HG02571 (cell line): Measurements from ENCODE around the gene TBCA.
"Not testable (repeated sequence)": the region's sequence is repeated elsewhere in the genome, so short reads cannot be mapped to it uniquely, and the experiment has no call there.

Experiments
- ATAC-seq: cut with Tn5 transposase; IDR thresholded peaks from one replicate; pipeline ENCODE4 v1.9.1; 2021; ENCODE audit warnings: mild to moderate bottlenecking, moderate library complexity; ENCODE audit not compliant: unreplicated experiment

Gene TBCA

DNA sequence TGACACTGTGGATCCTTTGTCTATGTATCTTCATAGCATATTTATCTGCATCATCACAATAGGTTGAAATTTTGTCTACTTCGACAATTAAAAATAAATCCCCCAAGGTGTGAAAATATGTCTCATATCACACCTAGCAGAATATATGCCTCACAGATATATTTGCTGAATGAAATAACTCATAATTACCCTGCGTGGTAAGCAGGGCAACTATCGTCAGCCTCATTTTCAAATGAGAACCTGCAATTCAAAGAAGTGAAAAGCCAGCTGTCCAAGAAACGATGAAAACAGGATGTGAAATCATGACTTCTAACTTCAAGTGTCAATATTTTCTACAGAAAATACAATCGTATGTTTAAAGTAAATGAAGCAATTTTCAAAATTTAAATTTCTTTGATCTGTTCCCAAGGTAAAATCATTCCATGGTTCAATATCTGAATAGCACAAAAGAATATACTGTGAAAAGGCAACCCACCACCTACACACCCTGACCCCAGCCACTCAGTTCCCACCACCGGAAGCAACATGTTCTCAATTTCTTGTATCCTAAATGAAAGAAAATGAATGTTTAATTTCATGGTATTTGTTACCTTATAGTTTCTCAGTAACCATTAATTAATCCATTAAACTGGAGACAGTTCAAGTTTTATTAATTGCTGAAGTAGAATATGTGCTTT, 57.1 kb downstream of the TBCA start:
- peak; percentile 62 for ATAC-seq

DNA sequence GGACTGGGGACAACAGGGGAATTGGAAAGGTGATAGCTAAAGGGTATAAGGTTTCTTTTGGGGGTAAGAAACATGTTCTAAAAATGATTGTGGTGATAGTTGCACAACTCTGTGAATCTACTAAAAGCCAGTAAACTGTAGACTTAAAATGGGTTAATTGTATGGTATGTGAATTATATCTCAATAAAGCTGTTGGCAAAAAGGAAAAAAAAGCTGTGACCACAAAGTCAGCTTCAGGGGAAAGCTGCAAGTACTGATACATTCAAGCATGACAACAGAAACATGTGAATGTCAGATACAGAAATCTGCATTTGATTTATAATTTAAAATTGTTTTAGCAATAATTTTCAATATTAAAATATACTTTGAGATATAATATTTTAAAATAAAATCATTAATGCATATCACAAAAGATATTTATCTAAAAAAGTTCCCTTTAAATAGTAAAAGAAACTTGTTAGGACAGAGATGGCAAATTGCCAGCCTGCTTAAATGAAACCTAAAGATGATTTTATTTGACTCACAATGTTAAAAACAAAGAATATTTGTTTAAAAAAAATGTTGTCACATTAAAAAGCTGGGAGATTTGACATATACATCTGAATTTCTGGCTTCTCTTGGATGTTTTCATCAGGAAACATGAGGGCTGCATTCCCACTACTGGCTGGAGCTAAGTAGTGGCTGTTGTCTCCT, 66.0 kb downstream of the TBCA start:
- no peak for ATAC-seq

DNA sequence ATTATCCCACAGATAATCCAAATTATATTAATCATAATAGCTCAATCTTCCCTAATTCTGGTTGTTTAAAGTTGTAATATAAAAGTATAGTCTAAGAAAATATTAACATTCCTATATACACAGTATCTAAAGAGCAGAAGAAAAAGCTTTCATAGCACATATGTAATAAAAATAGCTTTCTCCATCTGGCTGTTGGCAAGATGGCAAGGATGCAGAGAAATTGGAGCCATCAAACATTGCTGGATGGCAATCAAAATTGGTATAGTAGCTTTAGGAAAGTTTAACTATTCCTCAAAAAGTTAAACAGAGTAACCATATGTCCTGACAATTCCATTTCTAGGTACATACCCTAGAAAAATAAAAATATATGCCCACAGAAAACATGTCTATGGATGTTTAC, 66.8 kb downstream of the TBCA start:
- no peak for ATAC-seq

DNA sequence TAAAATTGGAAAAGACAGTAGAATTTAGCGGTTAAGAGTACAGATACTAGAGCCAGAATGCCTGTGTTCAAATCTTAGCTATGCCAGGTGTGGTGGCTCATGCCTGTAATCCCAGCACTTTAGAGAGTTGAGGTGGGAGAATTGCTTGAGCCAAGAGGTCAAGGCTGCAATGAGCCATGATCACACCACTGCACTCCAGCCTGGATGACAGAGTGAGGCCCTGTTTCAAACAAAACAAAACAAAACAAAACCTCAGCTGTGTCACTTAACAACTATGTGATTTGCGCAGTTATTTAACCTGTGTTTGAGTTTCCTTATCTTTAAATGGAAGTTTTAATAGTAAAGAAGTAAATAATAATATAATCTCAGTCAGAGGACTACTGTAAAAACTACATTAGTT, 68.3 kb downstream of the TBCA start:
- no peak for ATAC-seq

DNA sequence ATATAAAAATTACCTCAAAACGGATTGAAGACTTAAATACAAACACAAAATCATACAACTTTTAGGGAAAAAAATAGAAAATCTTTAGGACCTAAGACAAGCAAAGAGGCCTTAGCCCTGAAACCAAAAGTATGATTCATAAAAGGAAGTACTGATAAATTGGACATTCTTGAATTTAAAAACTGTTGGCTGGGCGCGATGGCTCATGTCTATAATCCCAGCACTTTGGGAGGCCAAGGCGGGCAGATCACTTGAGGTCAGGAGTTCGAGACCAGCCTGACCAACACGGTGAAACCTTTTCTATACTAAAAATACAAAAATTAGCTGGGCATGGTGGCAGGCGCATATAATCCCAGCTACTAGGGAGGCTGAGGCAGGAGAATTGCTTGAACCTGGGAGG, 76.6 kb downstream of the TBCA start:
- ATAC-seq, result not testable (repeated sequence)

DNA sequence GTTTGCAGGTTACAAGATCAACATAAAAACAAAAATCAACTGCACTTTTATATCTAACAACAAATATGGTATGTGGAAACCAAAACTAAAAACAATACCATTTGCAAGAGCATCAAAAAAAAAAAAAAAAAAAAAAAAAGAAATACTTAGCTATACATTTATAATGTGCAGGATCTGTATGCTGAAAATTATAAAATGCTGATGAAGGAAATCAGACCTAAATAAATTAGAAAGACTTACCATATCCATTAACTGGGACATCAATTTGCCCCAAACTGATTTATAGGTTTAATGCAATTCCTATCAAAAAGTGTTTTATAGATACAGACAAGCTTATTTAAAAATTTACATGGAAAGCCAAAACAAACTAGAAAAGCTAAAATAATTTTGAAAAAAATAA, 77.2 kb downstream of the TBCA start:
- no peak for ATAC-seq

DNA sequence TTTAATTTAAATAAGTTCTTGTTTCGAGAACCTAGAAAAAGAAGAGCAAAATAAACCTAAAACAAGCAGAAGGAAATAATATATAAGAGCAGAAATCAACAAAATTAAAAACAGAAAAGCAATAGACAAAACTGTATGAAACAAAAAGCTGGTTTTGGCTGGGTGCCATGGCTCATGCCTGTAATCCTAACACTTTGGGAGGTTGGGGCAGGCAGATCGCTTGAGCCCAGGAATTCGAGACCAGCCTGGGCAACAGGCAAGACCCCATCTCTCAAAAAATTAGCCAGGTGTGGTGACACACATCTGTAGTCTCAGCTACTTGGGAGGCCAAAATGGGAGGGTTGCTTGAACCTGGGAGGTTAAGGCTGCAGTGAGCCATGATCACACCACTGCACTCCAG, 78.4 kb downstream of the TBCA start:
- ATAC-seq, result no peak

DNA sequence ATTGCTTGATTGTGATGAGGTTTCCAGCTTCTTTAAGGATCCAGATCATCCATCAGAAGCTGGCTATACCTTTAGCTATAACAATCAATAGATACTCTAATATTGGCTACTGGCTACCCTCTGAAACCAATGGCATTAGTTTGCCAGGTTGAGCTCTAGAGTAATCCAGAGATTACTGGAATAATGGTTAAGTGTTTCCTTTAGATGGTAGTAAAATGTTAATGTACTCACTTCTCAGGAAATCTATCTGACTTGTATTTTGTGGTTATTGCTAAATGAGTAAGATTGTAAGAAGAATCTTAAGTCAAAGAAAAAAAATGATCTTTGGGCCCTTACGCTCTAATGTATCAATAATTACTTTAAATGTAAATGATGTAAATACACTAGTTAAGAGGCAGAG, 80.0 kb downstream of the TBCA start:
- ATAC-seq, result no peak

DNA sequence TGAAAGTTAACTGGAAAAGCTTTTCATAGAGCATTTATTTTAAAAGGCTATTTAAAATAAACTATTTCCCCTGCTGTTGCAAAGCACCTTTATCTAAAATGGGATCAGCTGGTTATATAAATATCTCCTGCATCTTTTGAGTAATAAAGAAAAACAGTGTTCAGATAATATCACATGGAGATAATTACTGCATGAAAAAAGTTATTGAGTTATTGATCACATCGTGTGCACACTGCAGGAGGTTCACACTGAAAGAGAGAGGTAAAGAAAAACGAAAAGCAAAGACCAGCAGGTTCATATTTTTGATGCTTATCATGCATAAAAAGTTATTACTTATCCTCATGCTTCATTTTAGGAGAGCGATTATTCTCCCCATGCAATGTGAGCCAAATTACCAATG, 82.2 kb downstream of the TBCA start:
- ATAC-seq, result no peak

DNA sequence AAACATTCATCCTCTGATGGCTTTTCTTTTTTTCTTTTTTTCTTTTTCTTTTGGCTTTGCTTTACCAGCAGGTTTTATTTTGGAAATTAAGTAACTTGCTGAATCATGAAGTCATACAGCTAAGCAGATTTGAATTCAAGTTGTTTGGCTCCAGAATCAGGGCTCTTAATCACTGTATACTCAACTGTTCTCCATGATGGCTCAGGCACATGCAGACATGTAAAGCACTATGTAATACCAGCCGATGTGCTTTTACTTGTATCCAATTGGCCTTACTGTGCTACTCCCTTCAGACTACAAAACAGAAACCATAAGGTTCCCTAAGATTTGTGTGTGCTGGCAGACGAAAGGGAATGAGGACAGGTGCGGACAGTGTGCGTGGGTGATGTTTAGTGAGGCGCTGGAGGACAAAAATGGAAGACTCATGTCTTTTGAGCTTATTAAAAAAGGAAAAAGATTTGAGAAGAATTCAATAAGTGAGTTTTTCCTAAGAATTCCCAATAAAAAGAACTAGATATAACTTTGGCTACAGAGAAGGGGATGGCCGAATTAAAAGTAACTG, 92.9 kb downstream of the TBCA start:
- no peak for ATAC-seq

DNA sequence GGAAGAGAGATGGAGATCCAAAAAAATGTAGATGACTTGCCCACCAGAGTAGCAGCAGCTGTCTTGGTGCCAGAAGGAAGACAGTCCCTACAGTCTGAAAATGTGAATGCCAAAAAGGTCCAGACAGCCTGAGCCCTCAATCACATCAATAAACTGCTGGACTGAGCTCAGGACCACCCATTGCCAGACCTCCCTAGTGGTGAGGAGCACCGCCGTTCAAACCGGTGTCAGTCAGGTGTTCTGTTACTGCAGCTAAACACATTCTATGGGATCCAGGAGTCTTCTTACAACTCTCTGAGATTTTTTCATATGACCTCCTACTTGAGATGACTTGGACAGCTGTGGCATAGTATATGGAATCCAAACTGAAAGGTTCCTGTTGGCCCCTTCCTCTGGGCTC, 105.6 kb downstream of the TBCA start:
- ATAC-seq, result no peak

DNA sequence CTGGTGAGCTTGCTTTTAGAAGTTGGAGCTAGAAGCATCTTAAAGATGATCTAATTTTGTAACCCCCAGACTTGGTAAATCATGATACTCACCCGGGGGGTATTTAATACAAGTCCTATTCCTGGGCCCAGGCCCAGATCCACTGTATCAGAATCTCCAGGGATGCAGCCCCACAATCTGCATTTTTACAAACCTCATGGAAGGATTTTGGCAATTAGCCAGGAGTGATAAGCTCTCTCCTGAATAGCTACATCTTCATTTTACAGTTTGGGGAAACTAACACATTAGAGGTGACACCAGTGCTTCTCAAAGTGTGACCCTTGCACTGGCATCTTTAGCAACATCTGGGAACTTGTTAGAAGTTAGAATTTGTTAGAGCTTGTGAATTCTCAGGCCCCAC, 106.5 kb downstream of the TBCA start:
- ATAC-seq, result no peak

DNA sequence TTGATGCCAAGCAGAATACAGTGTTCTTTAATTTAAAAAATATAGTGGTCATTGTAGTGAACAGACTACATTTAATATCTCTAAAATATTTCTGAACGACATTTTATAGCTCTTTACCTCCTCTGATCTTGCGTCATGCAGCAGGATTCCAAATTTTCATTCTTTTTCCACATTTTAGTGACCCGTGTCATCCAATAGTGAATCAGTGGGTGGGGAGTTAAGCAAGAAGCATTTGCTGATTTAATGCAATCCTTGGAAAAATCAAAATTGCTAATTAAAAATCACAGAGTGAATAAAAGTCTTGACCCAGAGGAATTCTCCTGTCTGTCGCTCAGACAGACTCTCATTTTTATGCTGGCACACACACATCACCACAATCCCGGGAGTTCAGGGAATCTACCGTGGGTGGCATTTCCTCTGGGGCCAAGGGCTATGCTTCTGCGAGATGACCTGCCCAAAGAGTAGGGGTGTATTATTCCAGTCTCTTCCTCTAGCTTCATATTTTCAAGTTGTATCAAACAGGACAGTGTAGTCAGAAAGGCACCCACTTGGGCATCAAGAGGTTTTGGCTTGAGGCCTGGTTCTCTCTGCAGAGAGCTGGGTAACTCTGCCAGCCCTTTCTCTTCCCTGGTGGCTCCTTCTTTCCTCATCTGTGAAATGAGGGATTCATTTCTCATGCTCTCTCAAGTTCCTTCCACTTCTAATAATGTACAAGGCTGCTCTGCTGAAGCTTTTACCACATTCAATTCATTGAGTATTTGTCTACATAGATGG, 112.9 kb downstream of the TBCA start:
- no peak for ATAC-seq

DNA sequence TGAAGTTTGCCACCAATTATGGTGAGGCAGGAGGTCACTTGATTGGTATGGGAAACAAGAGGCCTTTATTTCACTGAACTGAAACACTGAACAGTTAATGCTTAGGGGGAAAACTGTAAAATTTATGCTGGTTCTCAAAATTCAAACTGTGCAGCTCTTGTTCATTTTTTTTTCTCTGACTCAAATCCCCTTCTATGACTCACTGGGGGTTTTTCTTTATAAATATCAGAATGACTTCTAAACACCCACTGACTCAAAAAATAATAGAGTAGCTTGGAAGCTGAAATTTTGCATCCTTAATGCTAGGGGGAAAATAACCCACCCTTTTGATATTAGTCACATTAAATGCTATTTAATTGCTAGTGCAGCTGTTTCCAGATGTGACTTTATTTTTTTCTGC, 113.5 kb downstream of the TBCA start:
- no peak for ATAC-seq

DNA sequence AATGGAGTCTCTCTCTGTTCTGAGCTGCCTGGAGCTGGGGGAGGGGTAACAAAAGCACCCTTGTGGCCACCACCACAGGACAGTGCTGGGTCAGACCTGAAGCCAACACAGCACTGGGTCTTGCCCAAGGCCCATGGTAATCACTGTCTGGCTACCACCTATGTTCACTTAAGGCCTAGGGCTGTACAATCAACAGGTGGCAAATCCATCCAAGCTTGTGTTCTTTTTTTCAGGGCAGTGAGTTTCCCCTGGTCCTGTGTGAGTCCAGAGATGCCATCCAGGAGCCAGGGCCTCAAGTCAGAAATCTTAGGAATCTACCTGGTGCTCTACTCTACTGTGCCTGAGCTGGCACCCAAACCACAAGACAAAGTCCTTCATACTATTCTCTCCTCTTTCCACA, 117.5 kb downstream of the TBCA start:
- ATAC-seq, result no peak

DNA sequence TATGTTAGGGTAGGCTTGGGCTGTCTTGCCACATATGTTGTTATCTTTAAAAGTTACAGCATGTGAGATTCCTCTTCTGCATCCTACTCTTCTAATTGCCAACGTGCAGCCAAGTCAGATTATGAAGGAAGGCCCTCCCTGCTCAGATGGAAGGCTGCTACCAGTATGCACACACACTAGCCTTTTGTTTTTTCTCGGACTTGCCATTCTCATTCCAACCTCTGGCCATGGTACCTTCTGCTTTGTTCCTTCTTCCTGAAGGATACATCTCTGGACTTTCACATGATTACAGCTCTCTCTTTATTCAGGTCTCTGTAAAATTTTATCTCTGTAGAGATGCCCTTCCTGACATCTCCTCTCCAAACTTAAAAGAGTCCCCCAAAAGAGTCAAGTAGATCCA, 124.8 kb downstream of the TBCA start:
- no peak for ATAC-seq

DNA sequence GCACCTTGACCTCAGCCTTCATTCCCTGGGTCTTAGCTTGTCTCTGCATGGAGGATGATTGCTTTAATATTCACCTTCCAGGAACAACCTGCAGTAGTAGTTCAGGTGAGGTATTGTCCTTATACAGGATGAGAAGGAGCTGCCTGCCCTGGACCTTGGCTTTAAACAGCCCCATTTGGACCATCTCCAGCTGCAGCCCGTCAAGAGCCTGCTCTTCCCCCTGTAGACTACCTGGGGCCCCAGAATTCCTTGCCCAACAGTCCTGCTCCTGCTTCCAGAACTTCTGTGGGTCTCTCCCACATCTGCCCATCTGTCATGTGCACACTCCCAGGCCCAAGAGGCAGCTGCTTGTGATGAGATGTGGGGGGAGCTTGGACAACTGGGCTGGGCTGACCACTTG, 125.5 kb downstream of the TBCA start:
- no peak for ATAC-seq

DNA sequence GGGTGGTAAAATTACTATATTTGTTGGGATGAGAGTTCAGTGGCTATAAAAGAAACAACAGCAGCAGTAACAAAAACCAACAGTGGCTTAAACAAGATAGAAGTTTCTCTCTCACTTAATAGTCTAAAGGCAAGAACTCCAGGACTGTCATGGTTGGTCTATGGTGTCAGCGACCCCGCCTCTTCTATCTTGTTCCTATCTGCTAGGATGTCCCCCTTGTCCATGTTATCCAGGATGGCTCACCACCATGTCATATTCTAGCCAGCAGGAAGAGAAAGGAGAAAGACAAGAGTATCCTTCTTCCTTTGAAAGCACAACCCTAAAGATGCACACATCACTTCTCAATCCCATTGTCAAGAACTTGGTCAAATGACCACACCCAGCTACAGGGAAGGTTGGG, 126.4 kb downstream of the TBCA start:
- no peak for ATAC-seq

DNA sequence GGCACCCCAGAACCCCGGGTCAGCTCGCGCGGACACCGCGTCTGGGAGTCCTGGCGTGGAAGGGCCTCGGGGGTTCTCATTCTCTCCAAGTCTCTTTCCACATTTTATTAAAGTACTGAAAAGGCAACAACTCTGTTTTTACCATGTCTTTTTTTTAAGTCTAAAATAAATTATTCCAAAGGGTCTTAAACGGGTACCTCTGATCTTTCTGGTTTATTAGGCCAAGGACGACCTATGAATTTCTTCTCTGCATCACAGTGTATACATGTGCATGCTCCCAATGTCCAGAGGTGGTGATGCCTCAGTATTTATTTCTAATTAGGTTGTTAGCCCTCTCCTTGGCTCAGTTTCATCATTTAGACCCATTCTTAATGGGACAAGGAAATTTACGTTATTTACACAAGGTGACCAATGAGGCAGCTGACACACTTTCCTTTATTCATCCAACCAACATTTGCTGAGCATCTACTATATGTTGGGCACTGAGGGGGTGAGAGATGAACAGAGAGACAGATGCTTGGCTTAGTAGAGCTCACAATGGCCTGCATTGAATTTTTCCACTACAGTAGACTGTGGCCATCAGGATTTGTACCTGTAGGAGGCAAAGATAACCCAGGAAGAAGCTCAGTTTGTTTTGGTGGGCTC, 130.0 kb downstream of the TBCA start:
- ATAC-seq, result no peak

DNA sequence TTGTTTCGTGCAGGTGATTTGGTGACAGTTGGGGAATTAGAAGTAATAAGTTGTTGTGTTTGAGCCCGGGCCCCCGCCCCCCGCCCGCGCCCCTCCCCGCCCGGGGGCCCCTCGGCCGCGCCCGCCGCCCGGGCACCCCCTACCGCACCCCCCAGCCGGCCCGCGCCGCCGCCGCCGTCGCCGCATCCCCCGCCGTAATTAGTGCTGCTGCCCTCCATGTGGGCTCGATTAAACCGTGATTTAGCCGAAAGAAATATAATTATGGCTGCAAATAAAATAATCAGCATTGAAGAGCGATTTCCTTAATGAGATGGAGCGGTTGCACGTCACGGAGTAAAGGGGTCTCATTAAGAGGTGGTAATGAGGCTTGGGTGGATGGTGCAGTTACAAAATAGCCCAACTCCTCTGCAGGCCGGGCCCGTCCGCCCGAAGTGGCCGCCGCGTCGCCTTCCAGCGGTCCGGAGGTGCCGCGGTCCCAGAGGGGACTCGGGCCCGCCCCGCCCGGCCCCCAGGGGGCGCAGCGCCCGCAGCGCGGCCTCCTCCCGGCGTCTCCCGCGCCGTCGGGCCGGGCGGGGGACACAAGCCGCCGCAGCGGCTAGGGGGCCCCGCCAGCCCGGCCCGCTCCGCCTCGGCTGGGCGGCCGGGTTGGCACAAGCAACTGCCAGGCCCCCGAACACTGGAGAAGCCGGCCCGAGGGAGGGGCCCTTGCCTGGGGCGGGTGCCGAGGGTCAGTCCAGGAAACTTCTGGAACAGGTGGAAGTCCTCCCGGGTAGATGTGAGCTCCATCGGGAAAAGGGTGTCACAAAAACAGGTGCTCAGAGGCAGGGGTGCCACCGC, 130.8 kb downstream of the TBCA start:
- ATAC-seq, result no peak
